ENCODE data around the gene SEPTIN8.

SEPTIN8 gene

GRCh38 chr5:132782101-132782500 is 5.1 kb upstream of the SEPTIN8 start:
- Histone ChIP-seq H3K9me2 (replicated peaks; ENCODE audit: insufficient read depth, low read length) (no peaks in the 10 kb centered on the region), H3K79me2 (ENCODE audit: insufficient read depth, low read length) (no peaks in the 10 kb centered on the region), H3F3A (ENCODE audit: insufficient read depth) (no peaks in the 10 kb centered on the region), H3K9ac (ENCODE audit: low read length) (no peak overlapping the region), H4K20me1 (ENCODE audit: low read depth, low read length) (no peaks in the 10 kb centered on the region), H3K4me2 (ENCODE audit: low read depth, low read length, poor library complexity, severe bottlenecking) (no peak overlapping the region), H3K27ac (ENCODE audit: low read depth, low read length) (no peak overlapping the region), H3K4me3 (ENCODE audit: insufficient read depth, low read length, poor library complexity, severe bottlenecking) (no peak overlapping the region), H2AFZ (ENCODE audit: low read depth, low read length, severe bottlenecking) (no peak overlapping the region), H3K27me3 (ENCODE audit: low read length) (no peaks in the 10 kb centered on the region), H3K36me3 (ENCODE audit: low read length) (no peaks in the 10 kb centered on the region), H3K9me3 (ENCODE audit: insufficient read depth, low read length) (no peaks in the 10 kb centered on the region)
- no peak for TF ChIP-seq CTCF (IDR thresholded peaks at IDR 0.05; ENCODE audit: insufficient read depth, low read length, poor library complexity, severe bottlenecking)

- no peaks in the 10 kb centered on the region for H3K9me2 ChIP-seq (replicated peaks; ENCODE audit: insufficient read depth, low read length)
- no peaks in the 10 kb centered on the region for H3F3A ChIP-seq (ENCODE audit: insufficient read depth)
- H3K27me3 ChIP-seq (ENCODE audit: low read length) = no peaks in the 10 kb centered on the region
- TF ChIP-seq CTCF (IDR thresholded peaks at IDR 0.05; ENCODE audit: insufficient read depth, low read length, poor library complexity, severe bottlenecking) (no peak), EZH2phosphoT487 (conservative IDR thresholded peaks at IDR 0.05; ENCODE audit: low read length) (no peak)
- H3K36me3 ChIP-seq (ENCODE audit: low read length) = no peaks in the 10 kb centered on the region
- H3K27ac ChIP-seq (ENCODE audit: low read depth, low read length) = no peak overlapping the region
- H3K4me2 ChIP-seq (ENCODE audit: low read depth, low read length, poor library complexity, severe bottlenecking) = no peak overlapping the region
- no peaks in the 10 kb centered on the region for H4K20me1 ChIP-seq (ENCODE audit: low read depth, low read length)
- no peak overlapping the region for H3K9ac ChIP-seq (ENCODE audit: low read length)
- H3K4me3 ChIP-seq (ENCODE audit: insufficient read depth, low read length, poor library complexity, severe bottlenecking) = no peak overlapping the region
- no peaks in the 10 kb centered on the region for H3K79me2 ChIP-seq (ENCODE audit: insufficient read depth, low read length)
- H2AFZ ChIP-seq (ENCODE audit: low read depth, low read length, severe bottlenecking) = no peak overlapping the region
- no peaks in the 10 kb centered on the region for H3K9me3 ChIP-seq (ENCODE audit: insufficient read depth, low read length)
Measured at GRCh38 chr5:132781029-132781428, 4.0 kb upstream of the SEPTIN8 start.

- Histone ChIP-seq H2AFZ (ENCODE audit: low read depth, low read length, severe bottlenecking) (no peak overlapping the region), H3K27me3 (ENCODE audit: low read length) (no peaks in the 10 kb centered on the region), H3K9ac (ENCODE audit: low read length) (no peak overlapping the region), H3K79me2 (ENCODE audit: insufficient read depth, low read length) (no peaks in the 10 kb centered on the region), H3K9me2 (replicated peaks; ENCODE audit: insufficient read depth, low read length) (no peaks in the 10 kb centered on the region), H3K9me3 (ENCODE audit: insufficient read depth, low read length) (no peaks in the 10 kb centered on the region), H3K27ac (ENCODE audit: low read depth, low read length) (no peak overlapping the region), H3F3A (ENCODE audit: insufficient read depth) (no peaks in the 10 kb centered on the region), H3K4me3 (ENCODE audit: insufficient read depth, low read length, poor library complexity, severe bottlenecking) (no peak overlapping the region), H3K4me2 (ENCODE audit: low read depth, low read length, poor library complexity, severe bottlenecking) (no peak overlapping the region), H3K36me3 (ENCODE audit: low read length) (no peaks in the 10 kb centered on the region), H4K20me1 (ENCODE audit: low read depth, low read length) (no peaks in the 10 kb centered on the region)
- TF ChIP-seq CTCF (IDR thresholded peaks at IDR 0.05; ENCODE audit: insufficient read depth, low read length, poor library complexity, severe bottlenecking) (no peak), EZH2phosphoT487 (conservative IDR thresholded peaks at IDR 0.05; ENCODE audit: low read length) (no peak)
Measured at GRCh38 chr5:132780577-132780976, 3.5 kb upstream of the SEPTIN8 start.

GRCh38 chr5:132779961-132780360 is 2.9 kb upstream of the SEPTIN8 start:
- no peaks in the 10 kb centered on the region for H3F3A ChIP-seq (ENCODE audit: insufficient read depth)
- no peak overlapping the region for H3K27ac ChIP-seq (ENCODE audit: low read depth, low read length)
- TF ChIP-seq EZH2phosphoT487 (conservative IDR thresholded peaks at IDR 0.05; ENCODE audit: low read length) = no peak
- no peak for TF ChIP-seq CTCF (IDR thresholded peaks at IDR 0.05; ENCODE audit: insufficient read depth, low read length, poor library complexity, severe bottlenecking)
- H3K9ac ChIP-seq (ENCODE audit: low read length) = no peak overlapping the region
- no peak overlapping the region for H3K4me3 ChIP-seq (ENCODE audit: insufficient read depth, low read length, poor library complexity, severe bottlenecking)
- H3K27me3 ChIP-seq (ENCODE audit: low read length) = no peaks in the 10 kb centered on the region
- no peaks in the 10 kb centered on the region for H3K9me3 ChIP-seq (ENCODE audit: insufficient read depth, low read length)
- no peaks in the 10 kb centered on the region for H4K20me1 ChIP-seq (ENCODE audit: low read depth, low read length)
- H2AFZ ChIP-seq (ENCODE audit: low read depth, low read length, severe bottlenecking) = no peak overlapping the region
- H3K79me2 ChIP-seq (ENCODE audit: insufficient read depth, low read length) = no peaks in the 10 kb centered on the region
- H3K4me2 ChIP-seq (ENCODE audit: low read depth, low read length, poor library complexity, severe bottlenecking) = no peak overlapping the region
- H3K36me3 ChIP-seq (ENCODE audit: low read length) = no peaks in the 10 kb centered on the region
- H3K9me2 ChIP-seq (replicated peaks; ENCODE audit: insufficient read depth, low read length) = no peaks in the 10 kb centered on the region
